Superior temporal gyrus (tissue), 1 donor: ENCODE results near the gene KHK.
"Not testable (repeated sequence)": the region's sequence is repeated elsewhere in the genome, so short reads cannot be mapped to it uniquely, and the experiment has no call there.

Experiments
- DNase-seq: peaks from one replicate; pipeline ENCODE4 v3.0.0-alpha.2; 2016; ENCODE audit errors: extremely low spot score

KHK gene

DNA sequence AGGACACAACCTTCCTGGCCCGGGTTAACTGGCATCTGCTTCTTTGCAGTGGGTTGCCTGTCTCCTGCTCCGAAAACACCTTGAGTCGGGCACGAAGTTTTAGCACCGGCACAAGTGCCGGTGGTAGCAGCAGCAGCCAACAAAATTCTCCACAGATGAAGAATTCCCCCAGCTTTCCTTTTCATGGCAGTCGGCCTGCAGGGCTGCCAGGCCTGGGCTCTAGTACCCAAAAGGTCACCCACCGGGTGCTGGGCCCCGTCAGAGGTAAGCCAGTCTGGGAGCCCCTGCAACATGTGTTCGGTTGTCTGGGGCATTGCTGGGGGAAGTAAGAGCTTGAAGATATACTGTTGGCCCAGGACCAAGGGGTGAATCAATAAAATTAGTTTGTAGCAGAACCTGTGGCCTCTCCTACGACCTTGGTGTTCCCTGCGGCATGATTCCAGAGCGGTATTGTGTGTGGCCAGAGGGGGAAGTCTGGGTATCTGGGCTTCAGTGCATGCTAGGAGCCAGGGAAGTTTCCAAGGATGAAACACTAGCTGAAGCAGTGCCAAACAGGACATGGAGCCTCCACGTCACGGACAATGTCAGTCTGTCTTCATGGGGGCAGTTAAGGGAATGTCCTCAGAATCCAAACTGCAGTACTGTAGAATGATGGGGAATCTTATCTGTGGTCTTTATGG lies 27.3 kb upstream of the KHK start:
- DNase-seq, result no peak

DNA sequence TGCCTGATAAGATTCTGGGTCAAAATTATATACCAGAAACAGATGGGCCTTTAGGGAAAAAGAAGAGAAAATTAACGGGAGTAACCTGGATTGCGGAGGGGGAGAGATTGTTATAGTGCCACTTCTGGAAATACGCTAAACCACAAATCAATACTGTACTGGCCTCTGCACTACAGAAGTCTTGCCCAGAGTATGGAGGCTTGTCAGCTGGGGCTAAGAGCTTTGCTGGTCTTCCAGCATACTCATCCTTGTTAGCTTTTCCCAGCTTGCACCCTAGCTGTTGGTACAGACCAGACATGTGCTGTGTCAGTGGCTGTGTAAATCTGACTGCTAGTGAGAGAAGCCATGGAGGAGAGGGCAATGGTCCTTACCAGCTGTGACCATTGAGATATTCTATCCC lies 26.2 kb upstream of the KHK start:
- no peak for DNase-seq

DNA sequence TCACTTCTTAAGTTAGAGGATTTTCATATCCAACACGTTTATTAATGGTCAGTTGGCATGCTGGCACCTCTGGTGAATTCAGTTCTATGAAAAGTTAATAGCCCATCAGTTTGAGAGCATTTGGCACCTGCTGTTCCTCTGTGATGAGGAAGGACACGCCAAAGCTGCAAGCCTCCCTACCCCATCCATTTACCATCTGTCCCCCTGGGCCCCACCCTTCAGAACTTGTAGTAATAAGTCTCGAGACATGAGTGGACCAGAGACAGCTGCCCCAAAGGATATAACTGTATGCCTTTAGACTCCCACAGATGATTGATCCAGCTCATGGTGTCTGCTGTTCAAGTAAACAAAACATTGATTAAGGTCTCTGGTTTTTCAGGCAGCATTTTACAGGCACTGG lies 21.4 kb upstream of the KHK start:
- DNase-seq, result no peak

DNA sequence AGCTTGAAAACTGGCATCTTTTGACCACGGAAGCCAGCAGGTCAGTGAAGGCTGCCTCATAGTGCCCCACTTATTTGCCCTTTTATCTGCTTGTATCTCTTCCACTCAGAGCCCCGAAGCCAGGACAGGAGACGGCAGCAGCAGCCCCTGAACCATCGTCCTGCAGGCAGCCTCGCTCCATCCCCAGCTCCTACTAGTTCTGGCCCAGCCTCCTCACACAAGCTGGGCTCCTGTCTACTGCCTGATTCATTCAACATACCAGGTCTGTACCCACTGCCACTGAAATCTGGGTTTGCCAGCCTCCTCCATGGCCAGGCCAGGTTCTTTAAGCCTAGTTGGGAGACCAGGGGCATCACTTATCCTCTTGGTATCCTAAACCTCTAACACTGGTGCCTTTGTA lies 19.2 kb upstream of the KHK start:
- no peak for DNase-seq

DNA sequence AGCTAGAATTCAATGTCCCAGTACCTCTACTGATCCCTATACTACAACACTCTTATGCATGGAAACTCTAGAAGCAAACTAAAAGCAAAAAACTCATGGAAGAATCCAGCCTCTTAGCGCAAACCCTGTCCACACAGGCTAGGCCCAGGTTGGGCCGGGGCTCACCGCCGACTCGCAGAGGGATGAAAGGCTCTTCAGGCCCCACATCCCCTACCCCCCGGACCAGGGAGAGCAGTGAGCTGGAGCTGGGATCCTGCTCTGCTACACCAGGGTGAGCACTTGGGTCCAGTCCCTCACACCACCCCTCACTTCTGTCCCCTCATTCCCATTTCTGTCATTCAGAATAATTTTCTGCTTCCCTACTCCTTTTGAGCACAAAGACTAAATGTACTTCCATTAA lies 17.1 kb upstream of the KHK start:
- no peak for DNase-seq

DNA sequence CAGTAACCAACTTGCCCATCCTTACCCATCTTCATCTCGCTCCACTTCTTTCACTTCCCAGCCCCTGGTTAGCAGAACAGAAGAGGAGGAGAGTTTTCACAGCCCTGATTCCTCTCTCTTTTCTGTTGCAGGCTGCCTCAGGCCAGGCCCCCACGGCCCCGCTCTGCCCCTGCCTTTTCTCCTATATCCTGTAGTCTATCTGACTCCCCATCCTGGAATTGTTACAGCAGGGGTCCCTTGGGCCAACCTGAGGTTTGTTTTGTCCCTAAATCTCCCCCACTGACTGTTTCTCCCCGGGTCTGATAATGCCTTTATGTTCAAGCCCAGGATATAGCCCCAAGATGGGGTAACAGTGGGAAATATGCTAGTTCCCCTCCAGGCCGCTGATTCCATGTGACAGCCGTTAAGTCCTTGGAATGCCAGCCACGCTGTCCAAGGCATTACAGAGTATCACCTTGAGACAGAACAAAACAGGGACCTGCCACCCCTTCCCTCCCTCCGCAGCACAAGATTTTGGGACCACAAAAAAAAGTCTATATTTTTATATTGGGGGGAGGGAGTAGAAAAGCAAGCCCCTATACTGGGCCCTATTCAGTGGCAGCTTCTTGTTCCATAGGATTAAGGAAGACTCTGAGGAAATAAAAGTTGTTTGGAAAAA lies 16.5 kb upstream of the KHK start:
- DNase-seq, result no peak

DNA sequence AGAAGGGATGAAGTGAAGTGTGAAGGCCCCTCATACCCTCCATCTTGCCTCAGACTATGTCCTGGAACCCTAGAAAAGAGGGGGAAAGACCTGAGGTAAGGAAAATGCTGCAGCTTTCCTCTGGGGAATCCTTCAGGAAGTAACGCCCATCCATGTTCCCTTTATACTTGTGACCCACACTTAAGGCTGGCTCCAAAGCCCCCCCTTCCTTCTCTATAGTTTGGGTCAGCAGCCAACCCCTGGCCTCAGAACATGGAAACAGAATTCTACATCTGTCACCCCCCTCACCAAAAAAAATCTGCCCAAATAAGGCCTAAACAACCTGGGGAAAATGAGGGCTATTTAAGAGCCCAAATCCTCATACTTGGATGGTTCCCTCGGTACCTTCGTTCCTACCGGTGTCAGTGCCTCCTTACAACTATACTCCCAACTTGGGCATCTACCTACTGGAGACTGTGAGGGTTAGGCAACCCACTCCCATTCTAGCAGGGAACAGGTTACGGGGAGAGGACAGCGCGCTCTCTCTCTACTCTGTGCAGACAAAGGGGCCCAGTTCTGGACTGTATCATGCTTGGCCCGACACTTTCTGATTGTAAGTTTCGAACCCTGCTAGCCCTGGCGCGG lies 15.8 kb upstream of the KHK start:
- DNase-seq, result no peak

DNA sequence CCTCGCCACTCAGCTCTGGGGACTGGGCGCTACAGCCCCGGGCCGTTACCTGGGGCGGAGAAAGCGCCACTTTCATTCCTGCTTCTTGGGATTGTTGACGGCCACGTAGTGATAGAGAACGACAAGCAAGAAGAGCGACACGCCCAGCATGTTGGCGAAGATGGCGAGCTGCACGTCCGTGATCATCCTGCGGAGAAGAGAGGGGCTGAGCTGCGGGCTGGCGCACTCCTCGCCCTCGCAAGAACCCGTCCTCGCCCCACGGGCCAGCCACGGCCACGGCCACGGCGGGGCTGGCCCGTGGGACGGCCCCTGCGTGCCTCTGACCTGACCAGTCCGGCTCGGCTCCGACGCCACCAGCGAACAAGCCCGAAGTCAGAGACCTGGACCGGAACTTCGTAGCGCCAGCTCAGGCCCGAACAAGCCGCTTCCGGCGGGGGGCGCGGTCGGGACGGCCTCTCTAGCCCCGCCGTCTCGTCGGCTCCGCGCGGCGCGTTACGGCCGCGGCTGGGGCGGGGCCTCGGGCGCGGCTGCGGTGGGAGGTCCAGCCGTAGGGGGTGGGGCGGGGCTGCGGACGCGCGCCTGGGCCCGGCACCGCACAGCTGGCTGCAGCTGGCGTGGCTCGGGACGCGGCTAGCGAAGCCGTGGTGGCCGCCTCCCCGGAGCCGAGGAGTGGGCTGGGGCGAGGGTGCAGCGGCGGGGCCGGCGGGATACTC lies 15.1 kb upstream of the KHK start, which contains the start of gene OST4:
TSS of gene OST4 (minus strand) at position 378 of the 713 bp plus-strand sequence.
- DNase-seq, result peak; percentile 96

DNA sequence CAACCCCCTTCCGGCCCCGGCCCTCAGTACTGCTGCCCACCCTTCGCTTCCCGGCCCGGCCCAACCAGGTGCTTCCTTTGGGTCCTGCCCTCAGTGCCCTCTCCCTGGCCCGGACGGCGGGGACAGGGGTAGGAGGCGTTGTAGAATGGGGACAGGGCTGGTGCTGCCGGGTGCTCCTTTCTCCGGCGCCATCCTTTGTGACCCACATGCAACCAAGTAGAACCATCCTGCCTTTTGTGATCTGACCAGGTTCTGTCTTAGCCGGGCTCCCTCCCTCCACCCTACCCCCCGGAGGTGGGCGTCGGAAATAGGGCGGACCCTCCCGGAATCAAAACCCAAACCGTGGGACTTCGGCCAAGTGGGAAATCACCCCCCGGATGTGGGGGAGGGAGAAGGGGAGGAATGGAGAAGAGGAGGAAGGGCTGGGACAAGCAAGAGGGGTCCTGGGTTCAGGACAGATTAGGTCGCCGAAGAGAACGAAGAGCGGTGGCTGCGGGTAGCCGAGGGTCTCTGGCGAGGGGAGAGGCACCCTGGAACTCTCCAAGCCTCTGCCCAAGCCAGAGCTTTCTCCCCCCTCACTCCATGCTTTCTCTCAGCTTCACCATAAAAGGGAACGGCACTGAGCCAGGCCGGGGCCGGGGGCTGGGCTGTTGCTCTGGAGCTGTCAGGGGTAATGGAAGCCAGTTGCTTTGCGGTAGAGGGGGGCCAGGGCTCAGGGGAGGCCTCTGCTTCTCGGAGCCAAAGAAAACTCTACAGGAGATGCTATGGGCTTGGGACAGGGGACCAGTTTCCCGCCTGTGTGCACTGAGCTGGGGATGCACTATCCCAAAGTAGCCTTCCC lies 14.4 kb upstream of the KHK start:
- DNase-seq, result peak; percentile 12

DNA sequence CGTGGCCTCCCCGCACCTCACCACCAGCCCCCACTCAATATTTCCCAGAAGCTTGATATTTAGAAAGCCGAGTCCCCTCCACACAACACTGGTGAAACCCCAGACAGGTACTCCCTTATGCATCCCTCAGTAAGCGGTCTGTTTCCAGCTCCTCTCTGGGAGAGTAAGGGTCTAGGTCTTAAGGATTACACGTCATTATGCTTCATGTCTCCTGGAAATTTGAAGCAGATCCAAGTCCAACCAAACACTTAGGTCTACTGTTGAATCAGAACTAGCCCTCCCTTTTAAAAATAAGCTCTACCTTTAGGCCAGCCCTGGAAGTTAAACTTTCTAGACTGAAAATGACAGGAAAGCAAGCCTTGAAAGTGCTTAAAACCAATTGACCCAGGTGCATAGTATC lies 13.7 kb upstream of the KHK start:
- DNase-seq, result no peak

DNA sequence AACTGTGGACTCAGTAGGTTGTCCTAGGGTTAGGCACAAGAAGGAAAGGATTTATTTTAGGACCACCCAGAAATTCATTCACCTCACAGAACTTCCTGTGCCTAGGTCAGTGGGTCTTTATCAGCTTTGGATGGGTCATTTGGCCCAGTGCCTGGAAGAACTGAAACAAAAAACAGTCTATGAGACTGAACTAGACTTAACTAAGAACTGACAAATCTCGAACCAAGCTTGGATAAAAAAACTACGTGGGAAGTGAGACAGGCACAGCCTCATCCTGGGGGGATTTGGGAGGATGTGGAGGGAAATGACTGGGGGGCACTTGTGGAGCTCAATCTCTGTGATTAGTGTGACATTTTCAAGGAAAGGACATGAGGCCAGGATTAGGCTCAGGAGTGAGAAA lies 12.8 kb upstream of the KHK start:
- DNase-seq, result no peak

DNA sequence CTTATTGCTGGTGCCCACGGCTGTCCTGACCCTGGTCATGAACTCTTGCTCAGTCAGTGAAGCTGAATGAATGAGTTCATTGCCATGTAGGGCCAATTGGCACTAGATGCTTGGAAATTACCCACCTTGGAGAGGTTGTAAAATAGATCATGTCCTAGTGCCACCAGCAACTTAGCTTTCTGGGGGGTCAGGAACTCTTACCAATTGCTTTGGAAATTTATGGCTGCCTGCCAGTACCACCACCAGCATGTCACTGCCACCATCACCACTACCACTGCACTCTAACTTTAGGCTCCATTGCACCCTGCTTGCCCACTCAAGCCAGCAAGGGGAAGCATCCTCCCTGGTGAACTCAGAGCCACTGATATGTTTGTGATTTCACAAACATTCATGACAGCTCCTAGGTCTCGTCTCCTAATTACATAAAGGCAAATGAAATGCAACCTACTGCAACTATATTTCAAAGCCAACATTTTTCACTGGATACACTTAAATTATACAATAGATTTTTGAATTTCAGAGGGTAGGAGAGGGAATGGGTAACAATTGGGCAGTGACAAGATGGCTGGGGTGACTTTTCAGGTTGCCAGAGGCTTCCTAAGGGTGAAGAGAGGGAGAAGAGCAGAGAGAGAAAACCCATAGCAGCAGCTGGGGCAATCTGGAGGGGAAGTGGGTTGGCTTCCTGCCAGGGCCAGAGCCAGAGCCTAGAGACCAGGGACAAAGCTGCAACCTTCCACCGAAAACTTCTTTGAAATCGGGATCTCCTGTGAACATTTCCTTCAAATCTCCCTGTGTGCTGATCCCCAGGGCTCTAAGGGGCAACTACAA lies 11.6 kb upstream of the KHK start:
- DNase-seq, result peak; percentile 9

DNA sequence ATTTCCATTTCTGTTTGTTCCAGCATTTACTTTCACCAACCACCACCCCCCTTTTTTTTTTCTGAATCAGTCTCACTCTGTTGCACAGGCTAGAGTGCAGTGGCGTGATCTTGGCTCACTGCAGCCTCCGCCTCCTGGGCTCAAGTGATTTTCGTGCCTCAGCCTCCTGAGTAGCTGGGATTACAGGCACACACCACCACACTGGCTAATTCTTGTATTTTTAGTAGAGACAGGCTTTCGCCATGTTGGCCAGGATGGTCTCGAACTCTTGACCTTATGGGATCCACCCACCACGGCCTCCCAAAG lies 11.1 kb upstream of the KHK start:
- DNase-seq, result not testable (repeated sequence)

DNA sequence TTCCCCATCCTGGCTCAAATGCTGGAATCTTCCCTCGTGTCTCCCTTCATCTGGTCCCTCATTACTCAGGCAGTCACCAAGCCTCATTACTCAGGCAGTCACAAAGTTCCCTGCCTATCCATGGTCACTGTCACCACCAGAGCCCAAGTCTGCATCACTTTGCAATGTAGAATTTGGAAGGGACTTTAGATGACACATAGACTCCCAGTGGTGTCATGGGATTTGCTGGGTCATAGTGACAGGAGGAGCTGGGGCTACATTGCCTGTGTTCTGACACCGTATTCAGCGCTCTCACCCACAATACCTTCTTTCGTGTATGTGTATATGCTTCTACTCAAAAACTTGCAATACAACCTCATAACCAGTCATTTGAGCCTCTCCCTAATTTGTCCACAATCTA lies 10.2 kb upstream of the KHK start:
- DNase-seq, result no peak

DNA sequence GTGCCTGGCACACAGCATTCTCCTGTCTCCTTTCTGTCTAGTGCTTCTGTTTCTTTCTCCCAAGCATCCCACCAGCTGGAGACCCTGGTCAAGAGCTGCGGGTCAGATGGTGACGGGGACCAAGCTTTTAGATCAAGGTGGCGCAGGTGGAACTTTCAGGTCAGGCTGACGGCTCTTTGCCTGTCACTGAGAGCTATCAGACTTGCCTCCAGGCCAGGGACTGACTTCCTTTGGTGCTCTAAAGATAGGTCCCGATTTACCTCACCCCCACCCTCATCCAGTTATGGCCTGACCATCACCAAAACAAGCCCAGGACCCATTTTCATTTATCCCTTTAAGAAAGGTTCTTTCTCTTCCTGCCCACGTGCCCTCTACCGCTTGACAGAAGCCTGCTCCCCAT lies 9.3 kb upstream of the KHK start:
- no peak for DNase-seq

DNA sequence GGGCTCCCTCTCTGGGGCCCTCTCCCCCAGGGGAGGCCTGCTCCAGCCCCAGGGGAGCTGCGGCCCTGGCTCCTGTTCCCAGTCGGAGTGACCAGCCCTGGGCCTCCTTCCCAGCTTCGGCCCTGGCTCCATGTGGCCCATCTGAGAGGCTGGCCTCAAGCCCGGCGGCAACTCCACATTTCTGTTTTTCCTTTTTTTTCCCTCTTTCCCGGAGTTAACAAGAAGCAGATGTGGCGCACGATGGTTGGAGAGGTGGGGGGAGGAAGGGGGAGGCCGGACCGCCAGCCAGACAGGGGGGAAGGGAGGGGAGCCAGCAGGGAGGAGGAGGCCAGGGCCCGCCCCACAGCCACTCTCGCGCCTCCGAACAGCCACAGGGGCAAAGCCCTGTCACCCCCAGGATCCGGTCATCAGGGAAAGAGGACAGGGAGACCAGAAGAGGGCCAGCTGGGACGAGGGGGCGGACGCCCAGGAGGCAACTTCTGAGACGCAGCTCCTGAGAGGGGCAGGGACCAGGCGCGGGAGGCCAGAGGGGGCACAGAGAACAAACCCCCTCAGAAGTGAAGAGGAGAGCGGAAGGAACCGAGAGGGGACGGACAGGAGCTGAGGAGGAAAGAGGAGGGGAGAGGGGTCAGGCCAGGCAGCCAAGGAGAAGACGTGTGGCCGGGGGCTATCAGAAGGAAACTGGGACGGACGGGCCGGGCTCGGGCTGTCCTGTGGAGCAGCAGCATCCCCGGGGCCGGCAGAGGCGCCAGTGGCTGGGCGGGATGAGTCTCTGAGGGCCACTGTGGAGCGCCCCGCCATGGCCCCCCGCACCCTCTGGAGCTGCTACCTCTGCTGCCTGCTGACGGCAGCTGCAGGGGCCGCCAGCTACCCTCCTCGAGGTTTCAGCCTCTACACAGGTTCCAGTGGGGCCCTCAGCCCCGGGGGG lies 8.0 kb upstream of the KHK start, which contains the start of gene EMILIN1:
TSS of gene EMILIN1 (plus strand) at position 349 of the 928 bp plus-strand sequence. CDS start at position 800, 451 bp downstream.
- peak; percentile 36 for DNase-seq

DNA sequence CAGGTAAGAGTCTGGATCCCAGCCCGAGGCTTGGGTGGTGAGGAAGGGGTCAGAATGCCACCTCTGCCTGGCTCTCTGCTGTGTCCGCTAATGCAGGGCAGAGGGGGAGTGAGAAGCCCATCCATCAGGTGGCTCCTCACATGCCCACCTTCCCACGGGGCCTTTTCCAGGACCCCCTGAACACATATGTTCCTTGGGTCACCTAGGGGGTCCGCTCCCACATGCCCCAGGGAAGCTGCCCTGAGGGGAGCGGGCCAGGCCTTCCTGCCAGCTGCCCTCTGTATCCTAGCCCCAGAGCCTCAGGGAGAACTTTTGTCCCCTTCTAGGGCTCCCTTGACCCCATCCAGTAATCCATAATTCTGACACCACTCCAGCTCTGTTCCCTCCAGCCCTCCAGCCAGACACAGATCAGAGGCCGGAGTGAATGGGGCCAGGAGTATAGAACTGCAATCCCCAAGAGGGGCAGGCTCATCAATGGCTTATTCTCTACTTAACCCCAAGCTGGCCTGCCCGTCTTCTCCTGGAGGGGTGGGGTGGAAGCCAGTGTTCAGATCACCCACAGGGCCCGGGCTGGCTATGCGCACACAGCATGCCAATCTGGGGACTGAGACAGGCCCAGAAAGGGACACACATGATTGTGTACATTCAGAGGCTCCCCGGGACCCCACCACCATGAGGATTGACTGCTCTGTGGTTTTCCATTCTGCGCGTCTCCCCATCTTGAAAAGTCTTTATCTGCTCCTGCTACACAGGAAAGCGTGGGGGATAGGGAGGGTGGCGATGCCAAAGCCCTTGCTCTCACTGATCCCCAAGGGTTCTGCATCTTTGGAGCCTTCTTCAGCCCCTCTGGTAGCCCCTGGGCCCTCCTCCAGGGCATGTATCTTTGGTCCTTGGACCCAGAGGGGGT lies 7.1 kb upstream of the KHK start:
- DNase-seq, result no peak

DNA sequence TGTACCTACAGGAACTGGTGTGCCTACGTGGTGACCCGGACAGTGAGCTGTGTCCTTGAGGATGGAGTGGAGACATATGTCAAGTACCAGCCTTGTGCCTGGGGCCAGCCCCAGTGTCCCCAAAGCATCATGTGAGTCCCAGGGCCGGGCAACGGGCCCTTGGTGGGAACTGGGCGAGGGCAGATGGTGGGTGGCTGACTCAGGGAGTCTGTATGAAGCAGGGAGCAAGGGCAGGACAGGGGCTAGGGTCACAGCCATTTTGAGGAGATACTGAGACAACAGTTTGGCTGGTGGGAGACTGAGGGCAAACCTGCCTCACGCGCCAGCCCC lies 6.5 kb upstream of the KHK start:
- no peak for DNase-seq

DNA sequence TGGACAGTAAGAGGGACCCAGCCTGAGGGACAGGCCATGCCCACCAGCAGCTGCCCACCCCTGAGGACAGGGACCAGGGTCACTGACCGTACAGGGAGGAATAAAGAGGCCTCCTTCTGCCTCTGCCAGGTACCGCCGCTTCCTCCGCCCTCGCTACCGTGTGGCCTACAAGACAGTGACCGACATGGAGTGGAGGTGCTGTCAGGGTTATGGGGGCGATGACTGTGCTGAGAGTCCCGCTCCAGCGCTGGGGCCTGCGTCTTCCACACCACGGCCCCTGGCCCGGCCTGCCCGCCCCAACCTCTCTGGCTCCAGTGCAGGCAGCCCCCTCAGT lies 6.0 kb upstream of the KHK start:
- DNase-seq, result no peak
